Mammary epithelial cell (primary cell): ENCODE measurements around the gene CRYBB1.

Source experiments
- CTCF ChIP-seq, 2 donors: IDR thresholded peaks in 1 of 2; conservative IDR thresholded peaks in 1 of 2; 2 replicates each; pipeline ENCODE4 v1.5.1; 2011 to 2012; ENCODE audit warnings: inconsistent platforms in 2 of 2, low read length in 2 of 2, mild to moderate bottlenecking in 2 of 2, control low read depth in 1 of 2, low read depth in 1 of 2; ENCODE audit not compliant: insufficient read depth in 1 of 2; ENCODE audit errors: extremely low read depth in 1 of 2
- EZH2 ChIP-seq: IDR thresholded peaks from 2 replicates; pipeline ENCODE4 v1.6.1; 2012; ENCODE audit warnings: low read length, inconsistent platforms, borderline replicate concordance

- TF ChIP-seq EZH2 (no peak), CTCF (conservative IDR thresholded peaks at IDR 0.05 in 1 of 2, IDR thresholded peaks at IDR 0.05 in 1 of 2; ENCODE audit: extremely low read depth in 1 of 2, insufficient read depth in 1 of 2, low read depth in 1 of 2, low read length in 2 of 2) (no peak)
Measured at GRCh38 chr22:26587991-26588613, 29.7 kb downstream of the CRYBB1 start.
